Measurements from ENCODE around the gene CLDN22.

Gene CLDN22

DNA sequence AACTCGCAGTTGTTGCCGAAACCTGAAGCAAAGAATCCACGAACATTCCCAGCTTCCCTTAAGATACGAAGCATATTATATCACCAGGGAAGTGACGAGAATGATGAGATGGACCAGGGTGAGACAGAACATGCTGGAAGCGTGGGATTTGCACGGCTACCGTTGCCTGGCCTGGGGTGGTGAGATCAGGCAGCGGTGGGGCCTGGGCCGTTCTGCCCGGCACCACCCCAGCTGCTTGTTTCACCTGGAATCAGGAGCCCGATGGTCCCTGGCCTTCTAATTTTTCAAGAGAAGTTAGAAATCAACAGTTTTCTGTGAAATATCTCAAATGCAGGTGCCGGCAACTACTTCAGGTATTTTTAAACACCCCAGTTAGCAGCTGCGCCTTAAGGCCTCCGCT, 5.7 kb downstream of the CLDN22 start:
- FAIRE-seq, result no peak
- no peak for TF ChIP-seq POLR2A (IDR thresholded peaks at IDR 0.05; ENCODE audit: low read depth, low read length)
- TF ChIP-seq POLR2AphosphoS5 (IDR thresholded peaks at IDR 0.05; ENCODE audit: low read depth, low read length), result no peak
- TF ChIP-seq TAF1 (IDR thresholded peaks at IDR 0.05; ENCODE audit: low read depth, low read length), result no peak
- no peak for TF ChIP-seq PAX5 (IDR thresholded peaks at IDR 0.05; ENCODE audit: insufficient read depth, low read length, severe bottlenecking)
- TF ChIP-seq POU2F2 (IDR thresholded peaks at IDR 0.05; ENCODE audit: low read depth, low read length), result no peak

GRCh38 chr4:183312841-183313240, 7.2 kb downstream of the CLDN22 start:
- FAIRE-seq (no peak), DNase-seq (ENCODE audit: insufficient read length, low spot score) (no peak)
- no peak for TF ChIP-seq PAX5 (IDR thresholded peaks at IDR 0.05; ENCODE audit: insufficient read depth, low read length, severe bottlenecking)
- TF ChIP-seq SPI1 (IDR thresholded peaks at IDR 0.05; ENCODE audit: low read depth, low read length), result no peak
- TF ChIP-seq POU2F2 (IDR thresholded peaks at IDR 0.05; ENCODE audit: low read depth, low read length), result no peak
- TF ChIP-seq POLR2AphosphoS5 (IDR thresholded peaks at IDR 0.05; ENCODE audit: low read depth, low read length), result no peak
- no peak for TF ChIP-seq POLR2A (IDR thresholded peaks at IDR 0.05; ENCODE audit: low read depth, low read length)
- TF ChIP-seq TAF1 (IDR thresholded peaks at IDR 0.05; ENCODE audit: low read depth, low read length), result no peak

More for the DNA sequence above, 5.7 kb downstream of the CLDN22 start:
- DNase-seq (ENCODE audit: insufficient read length, low spot score), result no peak

DNA sequence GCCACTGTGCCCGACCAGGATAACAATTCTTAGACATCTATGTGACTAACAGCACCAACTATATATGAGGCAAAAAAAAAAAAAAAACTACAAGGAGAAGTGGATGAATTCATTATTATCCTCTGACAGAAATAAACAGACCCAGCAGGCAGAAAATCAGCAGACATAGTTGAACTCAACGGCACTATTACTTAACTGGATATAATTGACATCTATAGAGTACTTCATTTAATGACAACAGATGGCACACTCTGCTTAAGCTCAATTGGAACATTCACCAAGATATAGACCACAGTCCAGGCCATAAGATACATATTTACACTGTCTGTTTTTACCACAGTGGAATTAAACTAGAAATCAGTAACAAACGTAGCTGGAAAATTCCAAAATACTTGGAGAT, 13.3 kb downstream of the CLDN22 start:
- no peak for DNase-seq (ENCODE audit: insufficient read length, low spot score)
- no peak for TF ChIP-seq POLR2A (IDR thresholded peaks at IDR 0.05; ENCODE audit: low read depth, low read length)
- no peak for TF ChIP-seq POU2F2 (IDR thresholded peaks at IDR 0.05; ENCODE audit: low read depth, low read length)
- TF ChIP-seq POLR2AphosphoS5 (IDR thresholded peaks at IDR 0.05; ENCODE audit: low read depth, low read length), result no peak
- TF ChIP-seq PAX5 (IDR thresholded peaks at IDR 0.05; ENCODE audit: insufficient read depth, low read length, severe bottlenecking), result no peak
- TF ChIP-seq SPI1 (IDR thresholded peaks at IDR 0.05; ENCODE audit: low read depth, low read length), result no peak
- no peak for TF ChIP-seq TAF1 (IDR thresholded peaks at IDR 0.05; ENCODE audit: low read depth, low read length)
- no peak for FAIRE-seq

DNA sequence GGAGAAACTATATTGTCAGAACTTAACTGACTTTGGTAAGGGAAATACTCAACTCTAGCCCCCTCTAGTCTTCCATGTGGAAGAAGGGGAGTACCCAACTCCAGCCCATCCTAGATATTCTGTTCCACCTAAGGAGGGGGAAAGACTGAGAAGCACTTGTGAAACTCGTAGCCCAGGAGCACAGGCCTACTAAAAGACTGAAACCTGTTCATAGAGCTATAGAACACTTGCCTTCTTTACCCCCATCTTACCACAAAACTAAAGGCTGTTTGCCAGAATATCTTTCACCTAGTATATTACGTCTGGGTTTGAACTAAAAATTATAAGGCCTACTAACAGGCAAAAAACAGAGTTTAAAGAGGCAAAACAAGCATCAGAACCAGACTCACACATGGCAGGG, 15.5 kb downstream of the CLDN22 start:
- no peak for FAIRE-seq
- DNase-seq (ENCODE audit: insufficient read length, low spot score), result no peak
- TF ChIP-seq PAX5 (IDR thresholded peaks at IDR 0.05; ENCODE audit: insufficient read depth, low read length, severe bottlenecking) (no peak), POU2F2 (IDR thresholded peaks at IDR 0.05; ENCODE audit: low read depth, low read length) (no peak), POLR2A (IDR thresholded peaks at IDR 0.05; ENCODE audit: low read depth, low read length) (no peak), POLR2AphosphoS5 (IDR thresholded peaks at IDR 0.05; ENCODE audit: low read depth, low read length) (no peak), TAF1 (IDR thresholded peaks at IDR 0.05; ENCODE audit: low read depth, low read length) (no peak), SPI1 (IDR thresholded peaks at IDR 0.05; ENCODE audit: low read depth, low read length) (no peak)

DNA sequence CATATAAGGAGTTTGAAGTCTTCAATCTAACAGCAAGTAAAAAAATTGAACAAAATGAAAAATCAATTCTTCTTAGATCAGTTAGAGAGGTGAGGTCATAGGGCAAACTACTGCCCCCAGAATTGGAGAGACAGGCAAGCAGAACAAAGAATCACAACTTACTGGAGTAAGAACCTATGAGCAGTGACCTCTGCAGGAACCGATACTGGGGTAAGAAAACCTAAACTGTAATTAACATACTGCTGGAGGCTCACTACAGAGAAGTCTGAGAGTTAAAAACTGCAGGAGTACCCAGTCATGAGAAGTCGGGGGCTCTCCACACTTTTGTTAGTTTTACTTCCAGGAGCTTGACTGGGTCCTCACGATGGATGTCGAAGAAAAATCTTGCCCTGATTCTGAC, 16.0 kb downstream of the CLDN22 start:
- no peak for FAIRE-seq
- no peak for TF ChIP-seq POLR2A (IDR thresholded peaks at IDR 0.05; ENCODE audit: low read depth, low read length)
- TF ChIP-seq SPI1 (IDR thresholded peaks at IDR 0.05; ENCODE audit: low read depth, low read length), result no peak
- no peak for TF ChIP-seq POU2F2 (IDR thresholded peaks at IDR 0.05; ENCODE audit: low read depth, low read length)
- TF ChIP-seq PAX5 (IDR thresholded peaks at IDR 0.05; ENCODE audit: insufficient read depth, low read length, severe bottlenecking), result no peak
- TF ChIP-seq TAF1 (IDR thresholded peaks at IDR 0.05; ENCODE audit: low read depth, low read length), result no peak
- no peak for TF ChIP-seq POLR2AphosphoS5 (IDR thresholded peaks at IDR 0.05; ENCODE audit: low read depth, low read length)
- DNase-seq (ENCODE audit: insufficient read length, low spot score), result no peak

- no peak for DNase-seq (ENCODE audit: insufficient read length, low spot score)
- TF ChIP-seq POLR2AphosphoS5 (IDR thresholded peaks at IDR 0.05; ENCODE audit: low read depth, low read length), result no peak
- no peak for TF ChIP-seq SPI1 (IDR thresholded peaks at IDR 0.05; ENCODE audit: low read depth, low read length)
- no peak for TF ChIP-seq PAX5 (IDR thresholded peaks at IDR 0.05; ENCODE audit: insufficient read depth, low read length, severe bottlenecking)
- TF ChIP-seq POU2F2 (IDR thresholded peaks at IDR 0.05; ENCODE audit: low read depth, low read length), result no peak
- TF ChIP-seq POLR2A (IDR thresholded peaks at IDR 0.05; ENCODE audit: low read depth, low read length), result no peak
- TF ChIP-seq TAF1 (IDR thresholded peaks at IDR 0.05; ENCODE audit: low read depth, low read length), result no peak
- no peak for FAIRE-seq
These were observed 16.8 kb downstream of the CLDN22 start for GRCh38 chr4:183303301-183303700.

DNA sequence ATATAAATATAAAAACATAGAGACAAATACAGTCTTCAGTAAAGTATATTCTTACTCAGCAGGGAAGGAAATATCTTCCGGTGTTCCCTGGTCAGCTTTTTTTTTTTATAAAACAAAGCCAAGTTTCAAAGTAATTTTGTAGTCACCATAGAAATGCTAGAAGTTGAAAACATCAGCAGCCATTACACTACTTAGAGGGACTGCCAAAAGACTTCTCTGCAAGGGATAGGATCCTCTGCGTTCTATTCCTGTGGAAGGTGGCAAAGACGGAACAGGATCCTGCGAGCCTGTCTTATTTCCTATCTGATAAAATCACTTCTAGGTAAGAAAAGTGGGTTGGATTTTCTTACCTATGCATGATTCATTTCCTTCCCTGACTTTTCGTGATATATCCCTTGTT, 19.4 kb downstream of the CLDN22 start:
- FAIRE-seq (no peak), DNase-seq (ENCODE audit: insufficient read length, low spot score) (no peak)

DNA sequence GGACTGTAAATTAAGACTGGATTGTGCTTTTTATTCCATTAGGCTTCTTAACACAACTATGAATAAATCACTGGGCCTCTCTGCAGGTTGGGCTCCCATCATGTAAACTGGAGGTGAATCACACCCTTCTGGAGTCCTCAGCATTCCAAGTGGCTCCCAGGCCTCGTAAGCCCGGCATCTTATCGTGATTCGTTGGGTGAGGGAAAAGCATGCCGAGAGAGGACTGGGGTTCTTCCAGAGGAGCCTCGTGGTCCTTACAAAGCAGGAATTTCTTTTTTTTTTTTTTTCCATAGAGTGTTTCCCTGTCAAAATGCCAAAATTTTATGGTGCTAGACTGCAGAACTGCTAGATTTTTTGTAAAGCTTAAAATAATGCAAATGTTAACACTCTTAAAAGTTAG, 20.0 kb downstream of the CLDN22 start:
- DNase-seq (ENCODE audit: insufficient read length, low spot score), result no peak
- no peak for FAIRE-seq
- TF ChIP-seq TAF1 (IDR thresholded peaks at IDR 0.05; ENCODE audit: low read depth, low read length) (no peak), PAX5 (IDR thresholded peaks at IDR 0.05; ENCODE audit: insufficient read depth, low read length, severe bottlenecking) (no peak)

More for the DNA sequence above, 19.4 kb downstream of the CLDN22 start:
- no peak for TF ChIP-seq SPI1 (IDR thresholded peaks at IDR 0.05; ENCODE audit: low read depth, low read length)
- TF ChIP-seq POLR2AphosphoS5 (IDR thresholded peaks at IDR 0.05; ENCODE audit: low read depth, low read length), result no peak
- TF ChIP-seq TAF1 (IDR thresholded peaks at IDR 0.05; ENCODE audit: low read depth, low read length), result no peak
- no peak for TF ChIP-seq POLR2A (IDR thresholded peaks at IDR 0.05; ENCODE audit: low read depth, low read length)
- no peak for TF ChIP-seq POU2F2 (IDR thresholded peaks at IDR 0.05; ENCODE audit: low read depth, low read length)
- TF ChIP-seq PAX5 (IDR thresholded peaks at IDR 0.05; ENCODE audit: insufficient read depth, low read length, severe bottlenecking), result no peak

GRCh38 chr4:183299464-183299863, 20.6 kb downstream of the CLDN22 start:
- TF ChIP-seq SPI1 (IDR thresholded peaks at IDR 0.05; ENCODE audit: low read depth, low read length) (no peak), POU2F2 (IDR thresholded peaks at IDR 0.05; ENCODE audit: low read depth, low read length) (no peak), POLR2A (IDR thresholded peaks at IDR 0.05; ENCODE audit: low read depth, low read length) (no peak), POLR2AphosphoS5 (IDR thresholded peaks at IDR 0.05; ENCODE audit: low read depth, low read length) (no peak), TAF1 (IDR thresholded peaks at IDR 0.05; ENCODE audit: low read depth, low read length) (no peak), PAX5 (IDR thresholded peaks at IDR 0.05; ENCODE audit: insufficient read depth, low read length, severe bottlenecking) (no peak)
- FAIRE-seq (no peak), DNase-seq (ENCODE audit: insufficient read length, low spot score) (no peak)

- FAIRE-seq, result no peak
- no peak for TF ChIP-seq PAX5 (IDR thresholded peaks at IDR 0.05; ENCODE audit: insufficient read depth, low read length, severe bottlenecking)
- no peak for TF ChIP-seq TAF1 (IDR thresholded peaks at IDR 0.05; ENCODE audit: low read depth, low read length)
- TF ChIP-seq POLR2A (IDR thresholded peaks at IDR 0.05; ENCODE audit: low read depth, low read length), result no peak
- TF ChIP-seq POLR2AphosphoS5 (IDR thresholded peaks at IDR 0.05; ENCODE audit: low read depth, low read length), result no peak
- no peak for TF ChIP-seq SPI1 (IDR thresholded peaks at IDR 0.05; ENCODE audit: low read depth, low read length)
- no peak for TF ChIP-seq POU2F2 (IDR thresholded peaks at IDR 0.05; ENCODE audit: low read depth, low read length)
- DNase-seq (ENCODE audit: insufficient read length, low spot score), result no peak
These were observed 22.4 kb downstream of the CLDN22 start for GRCh38 chr4:183297675-183298074.
